HG03575 (cell line): ENCODE results near the gene TRAF3IP1.
"Not testable (repeated sequence)": the region's sequence is repeated elsewhere in the genome, so short reads cannot be mapped to it uniquely, and the experiment has no call there.

ENCODE experiments used
- ATAC-seq: cut with Tn5 transposase; IDR thresholded peaks from one replicate; pipeline ENCODE4 v1.9.1; 2021; ENCODE audit not compliant: unreplicated experiment, insufficient number of reproducible peaks, low FRiP score; ENCODE audit errors: extremely low read depth

The TRAF3IP1 gene

GRCh38 chr2:238433941-238434845 is 113.9 kb downstream of the TRAF3IP1 start:
- ATAC-seq = no peak

- ATAC-seq = no peak
Measured at GRCh38 chr2:238434846-238435751, 114.8 kb downstream of the TRAF3IP1 start.

GRCh38 chr2:238435752-238436096 is 115.4 kb downstream of the TRAF3IP1 start:
- ATAC-seq = no peak

- ATAC-seq = no peak
Measured at GRCh38 chr2:238438856-238439849, 118.8 kb downstream of the TRAF3IP1 start.

- ATAC-seq = no peak
Measured at GRCh38 chr2:238439917-238440316, 119.6 kb downstream of the TRAF3IP1 start.

- no peak for ATAC-seq
Measured at GRCh38 chr2:238440331-238440730, 120.0 kb downstream of the TRAF3IP1 start.

- no peak for ATAC-seq
Measured at GRCh38 chr2:238440767-238441166, 120.4 kb downstream of the TRAF3IP1 start.

GRCh38 chr2:238441262-238442114 is 121.2 kb downstream of the TRAF3IP1 start:
- no peak for ATAC-seq

- ATAC-seq = not testable (repeated sequence)
Measured at GRCh38 chr2:238442257-238442656, 121.9 kb downstream of the TRAF3IP1 start.

- no peak for ATAC-seq
Measured at GRCh38 chr2:238444242-238444641, 123.9 kb downstream of the TRAF3IP1 start.

- ATAC-seq = no peak
Measured at GRCh38 chr2:238445409-238446190, 125.3 kb downstream of the TRAF3IP1 start.

- no peak for ATAC-seq
Measured at GRCh38 chr2:238446371-238446770, 126.1 kb downstream of the TRAF3IP1 start.

- no peak for ATAC-seq
Measured at GRCh38 chr2:238448031-238448955, 128.0 kb downstream of the TRAF3IP1 start.

- ATAC-seq = no peak
Measured at GRCh38 chr2:238449241-238449640, 128.9 kb downstream of the TRAF3IP1 start.

GRCh38 chr2:238449909-238450417 is 129.6 kb downstream of the TRAF3IP1 start:
- ATAC-seq = no peak

- no peak for ATAC-seq
Measured at GRCh38 chr2:238450440-238450861, 130.1 kb downstream of the TRAF3IP1 start.
